ENCODE results near the gene MGAT3.

MGAT3 gene

GRCh38 chr22:39414377-39414776, 42.4 kb upstream of the MGAT3 start:
- no peak for TF ChIP-seq CTCF (IDR thresholded peaks at IDR 0.05; ENCODE audit: low read depth, low read length)
- Histone ChIP-seq H3K9me3 (no peaks in the 10 kb centered on the region), H3K36me3 (peaks cover 39% of the 10 kb centered on the region), H3K27me3 (no peaks in the 10 kb centered on the region), H3K4me1 (no peaks in the 10 kb centered on the region; the same call in 1 of the 2 replicates), H3K4me3 (ENCODE audit: low read depth, low read length) (no peak overlapping the region)
- DNase-seq = no peak

- no peak for DNase-seq
- Histone ChIP-seq H3K4me3 (ENCODE audit: low read depth, low read length) (no peak overlapping the region), H3K27me3 (no peaks in the 10 kb centered on the region), H3K36me3 (peaks cover 41% of the 10 kb centered on the region), H3K4me1 (no peaks in the 10 kb centered on the region; the same call in 1 of the 2 replicates), H3K9me3 (no peaks in the 10 kb centered on the region)
- TF ChIP-seq CTCF (IDR thresholded peaks at IDR 0.05; ENCODE audit: low read depth, low read length) = no peak
Measured at GRCh38 chr22:39414886-39415285, 41.9 kb upstream of the MGAT3 start.

GRCh38 chr22:39415506-39415905, 41.3 kb upstream of the MGAT3 start:
- H3K27me3 ChIP-seq = no peaks in the 10 kb centered on the region
- peaks cover 47% of the 10 kb centered on the region for H3K36me3 ChIP-seq
- H3K9me3 ChIP-seq = no peaks in the 10 kb centered on the region
- TF ChIP-seq CTCF (IDR thresholded peaks at IDR 0.05; ENCODE audit: low read depth, low read length) = no peak
- no peak for DNase-seq
- no peak overlapping the region for H3K4me3 ChIP-seq (ENCODE audit: low read depth, low read length)
- H3K4me1 ChIP-seq = no peaks in the 10 kb centered on the region; the same call in 1 of the 2 replicates

GRCh38 chr22:39416319-39416718, 40.5 kb upstream of the MGAT3 start:
- Histone ChIP-seq H3K36me3 (peaks cover 50% of the 10 kb centered on the region), H3K9me3 (no peaks in the 10 kb centered on the region), H3K4me3 (ENCODE audit: low read depth, low read length) (no peak overlapping the region), H3K4me1 (no peaks in the 10 kb centered on the region; the same call in 1 of the 2 replicates), H3K27me3 (no peaks in the 10 kb centered on the region)
- TF ChIP-seq CTCF (IDR thresholded peaks at IDR 0.05; ENCODE audit: low read depth, low read length) = no peak
- no peak for DNase-seq

- H3K4me1 ChIP-seq = no peaks in the 10 kb centered on the region; the same call in 1 of the 2 replicates
- DNase-seq = no peak
- H3K36me3 ChIP-seq = peaks cover 61% of the 10 kb centered on the region
Measured at GRCh38 chr22:39417641-39418040, 39.2 kb upstream of the MGAT3 start.

GRCh38 chr22:39418696-39419095, 38.1 kb upstream of the MGAT3 start:
- H3K9me3 ChIP-seq = no peaks in the 10 kb centered on the region
- peaks cover 65% of the 10 kb centered on the region for H3K36me3 ChIP-seq
- no peak for DNase-seq
- no peak overlapping the region for H3K4me3 ChIP-seq (ENCODE audit: low read depth, low read length)
- no peaks in the 10 kb centered on the region; the same call in 1 of the 2 replicates for H3K4me1 ChIP-seq
- TF ChIP-seq CTCF (IDR thresholded peaks at IDR 0.05; ENCODE audit: low read depth, low read length) = no peak
- no peaks in the 10 kb centered on the region for H3K27me3 ChIP-seq

More at GRCh38 chr22:39417641-39418040, 39.2 kb upstream of the MGAT3 start:
- no peaks in the 10 kb centered on the region for H3K27me3 ChIP-seq
- TF ChIP-seq CTCF (IDR thresholded peaks at IDR 0.05; ENCODE audit: low read depth, low read length) = no peak
- no peak overlapping the region for H3K4me3 ChIP-seq (ENCODE audit: low read depth, low read length)
- no peaks in the 10 kb centered on the region for H3K9me3 ChIP-seq
